Measurements from ENCODE around the gene PCSK6. TPM values are rescaled to one million over a fixed set of nuclear protein-coding genes. Genes with fewer than 3 reads are reported as not detected.
A peak's percentile ranks its signal among the peaks of the same experiment; 100 is the strongest.

PCSK6 gene
- total RNA-seq, 1 donor from 2014 or later, result 15.4 TPM

GRCh38 chr15:101275018-101275417 is 214.5 kb downstream of the PCSK6 start:
- DNase-seq, result no peak

DNA sequence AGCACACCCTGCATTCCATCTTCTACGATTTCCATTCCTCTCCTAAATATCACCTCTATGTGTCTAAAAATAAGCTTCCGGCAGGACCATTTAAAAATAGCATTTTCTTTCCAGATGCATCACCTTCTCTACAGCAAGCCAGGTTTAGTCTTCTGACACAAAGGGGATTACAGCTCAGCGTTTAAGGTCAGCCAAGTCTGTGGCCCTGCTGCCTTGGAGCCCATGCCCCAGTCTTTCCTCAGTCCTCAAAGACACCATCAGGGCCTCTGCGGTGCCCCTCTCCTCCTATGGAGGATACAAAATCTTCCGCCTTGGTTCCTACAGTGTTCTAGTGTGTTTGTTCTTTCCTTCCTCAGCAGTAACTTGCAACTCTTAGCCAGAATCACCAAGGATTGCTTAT is 216.0 kb downstream of the PCSK6 start:
- DNase-seq, result no peak

GRCh38 chr15:101272584-101272983 is 216.9 kb downstream of the PCSK6 start:
- no peak for DNase-seq

GRCh38 chr15:101269479-101270223 is 219.9 kb downstream of the PCSK6 start:
- DNase-seq, result no peak

DNA sequence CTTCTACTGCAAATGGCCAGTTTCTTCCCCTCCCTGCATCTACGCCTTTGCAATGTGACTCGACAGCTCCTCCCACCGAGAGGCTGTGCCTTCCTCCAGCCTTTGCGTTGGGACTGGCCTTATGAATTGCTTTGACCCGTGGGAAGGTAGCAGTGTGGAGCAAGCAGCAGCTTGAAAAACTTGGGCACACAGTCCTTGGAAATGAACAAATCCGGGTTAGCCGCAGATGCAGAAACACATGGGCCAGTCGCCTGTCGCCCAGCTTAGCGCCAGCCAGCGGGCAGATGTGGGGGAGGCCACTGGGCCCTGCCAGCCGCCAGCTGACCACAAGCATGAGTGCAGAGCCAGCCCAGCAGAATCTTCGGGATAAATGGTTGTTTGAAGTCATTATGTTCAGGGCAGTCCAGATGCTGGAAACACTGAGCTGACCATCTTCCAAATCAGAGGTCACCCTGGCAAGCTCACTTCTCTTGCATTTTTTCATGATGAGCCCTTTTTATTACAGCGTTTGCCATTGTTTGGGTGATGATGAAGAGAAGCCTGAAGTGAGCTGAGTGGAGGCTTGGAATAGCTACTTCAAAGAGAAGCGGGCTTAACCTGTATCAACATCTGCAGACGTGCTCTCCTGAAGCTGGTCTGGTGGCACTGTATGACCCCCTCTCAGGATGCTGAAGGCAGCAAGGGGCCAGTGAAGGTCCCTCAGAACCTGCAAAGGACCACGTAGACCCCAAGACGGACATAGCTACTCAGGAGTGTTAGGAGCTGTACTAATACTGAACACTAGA is 222.0 kb downstream of the PCSK6 start:
- DNase-seq, result peak; percentile 51

DNA sequence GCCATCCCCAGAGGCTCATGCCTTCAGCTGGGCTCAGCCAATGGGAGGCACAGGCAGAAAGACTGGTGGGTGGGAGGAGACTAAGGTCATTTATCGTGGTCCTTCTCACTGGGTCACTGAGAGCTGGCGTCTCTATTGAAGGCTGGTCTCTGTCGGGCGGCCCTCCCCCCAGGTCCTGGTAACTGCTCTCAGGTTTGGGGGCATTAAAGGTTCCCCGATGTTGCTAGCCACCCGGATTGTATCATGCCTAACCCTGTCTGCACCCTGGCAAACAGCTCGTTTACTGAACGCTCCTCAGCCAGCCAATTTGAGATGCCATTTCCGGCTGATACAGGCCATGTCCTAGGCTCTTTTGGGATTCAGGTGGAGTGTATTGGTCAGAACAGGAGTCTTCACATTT is 222.7 kb downstream of the PCSK6 start:
- no peak for DNase-seq

DNA sequence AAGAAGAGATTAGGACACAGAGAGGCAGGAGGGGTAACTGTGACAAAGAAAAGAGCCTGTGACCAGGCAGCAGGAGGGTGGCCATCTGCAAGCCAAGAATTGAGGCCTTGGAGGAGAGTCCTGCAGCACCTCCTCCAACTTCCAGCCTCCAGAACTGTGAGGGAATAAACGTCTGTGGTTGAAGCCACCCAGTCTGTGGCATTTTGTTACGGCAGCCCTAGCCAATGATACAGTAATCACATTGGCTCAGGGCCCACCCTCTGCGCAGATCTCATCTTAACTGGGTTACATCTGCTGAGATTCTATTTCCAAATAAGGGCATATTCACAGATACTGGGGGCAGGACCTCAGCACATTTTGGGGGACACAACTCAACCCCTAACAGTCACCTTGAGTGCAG is 223.5 kb downstream of the PCSK6 start:
- no peak for DNase-seq

- no peak for DNase-seq
Measured at GRCh38 chr15:101264911-101265641, 224.4 kb downstream of the PCSK6 start.

- no peak for DNase-seq
Measured at GRCh38 chr15:101264011-101264410, 225.5 kb downstream of the PCSK6 start.

GRCh38 chr15:101262551-101262950 is 227.0 kb downstream of the PCSK6 start:
- DNase-seq, result no peak

DNA sequence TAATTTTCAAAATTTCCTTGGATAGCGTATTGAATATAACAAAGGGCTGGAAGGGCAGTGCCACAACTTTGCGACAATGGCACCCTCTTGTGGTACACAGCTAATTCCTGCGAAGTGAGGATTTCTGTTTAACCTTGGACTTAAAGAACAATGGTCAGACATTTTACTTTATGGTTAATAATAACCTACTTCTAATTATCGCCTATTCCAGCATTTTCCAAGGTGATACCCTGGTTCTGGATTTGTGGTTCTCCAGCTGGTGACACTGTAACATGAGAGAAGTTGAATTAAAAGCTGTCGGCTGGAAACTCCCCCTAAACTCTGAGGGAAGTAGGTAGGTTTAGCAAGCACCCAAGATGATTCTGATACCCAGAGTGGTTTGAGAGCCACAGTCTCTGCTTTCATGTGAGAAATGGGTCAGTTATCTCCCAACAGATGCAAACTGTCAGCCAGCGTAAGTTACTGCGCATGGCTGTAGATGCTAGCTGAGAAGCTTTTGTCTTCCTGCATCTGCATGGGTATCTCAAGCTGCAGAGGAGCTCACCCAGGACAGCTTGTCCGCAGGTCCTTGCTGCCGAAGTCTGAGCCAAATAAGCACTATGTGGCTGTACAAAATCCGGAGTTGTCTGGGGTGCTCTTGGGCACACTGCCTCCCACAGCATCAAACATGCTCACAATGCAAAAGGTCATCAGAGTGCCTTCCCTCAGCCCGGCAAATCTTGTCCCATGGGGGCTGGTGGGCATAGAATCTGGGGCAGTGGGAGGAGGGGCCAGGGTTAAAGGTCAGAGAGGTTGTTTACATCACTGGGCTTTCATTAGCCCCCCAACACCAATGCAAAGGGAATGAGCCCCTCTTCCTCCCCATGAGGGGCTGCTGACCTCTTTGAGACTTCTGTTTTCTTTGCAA is 231.0 kb downstream of the PCSK6 start:
- no peak for DNase-seq

- DNase-seq, result no peak
Measured at GRCh38 chr15:101256757-101257156, 232.8 kb downstream of the PCSK6 start.

DNA sequence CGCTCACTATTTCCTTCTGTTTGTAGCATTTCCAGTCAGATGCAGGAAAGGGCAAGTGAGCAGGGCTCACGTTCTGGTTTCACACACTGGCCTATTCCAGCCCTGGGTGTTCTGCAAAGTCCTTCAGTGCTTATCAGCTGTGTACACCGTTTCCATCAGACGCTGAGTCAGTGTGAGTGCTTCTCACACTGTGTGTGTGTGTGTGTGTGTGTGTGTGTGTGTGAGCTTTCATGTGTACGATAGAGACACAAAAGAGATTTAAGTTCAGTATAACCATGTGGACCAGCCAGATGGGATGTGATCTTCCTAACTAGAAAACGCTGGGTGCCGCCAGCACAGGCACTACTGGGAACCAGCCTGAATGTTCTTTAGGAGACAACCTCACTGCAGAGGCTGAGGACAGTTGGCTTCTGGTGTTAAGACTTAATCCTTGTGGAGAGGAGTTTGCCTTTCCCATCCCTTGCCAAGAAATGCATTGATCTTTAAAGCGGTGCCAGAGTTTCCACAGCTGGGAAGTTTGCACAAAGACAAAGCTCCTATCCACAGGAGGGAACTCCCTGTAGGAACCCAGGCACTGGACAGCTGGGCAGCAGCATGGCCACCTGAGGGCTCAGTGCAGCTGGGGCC is 233.8 kb downstream of the PCSK6 start:
- no peak for DNase-seq

DNA sequence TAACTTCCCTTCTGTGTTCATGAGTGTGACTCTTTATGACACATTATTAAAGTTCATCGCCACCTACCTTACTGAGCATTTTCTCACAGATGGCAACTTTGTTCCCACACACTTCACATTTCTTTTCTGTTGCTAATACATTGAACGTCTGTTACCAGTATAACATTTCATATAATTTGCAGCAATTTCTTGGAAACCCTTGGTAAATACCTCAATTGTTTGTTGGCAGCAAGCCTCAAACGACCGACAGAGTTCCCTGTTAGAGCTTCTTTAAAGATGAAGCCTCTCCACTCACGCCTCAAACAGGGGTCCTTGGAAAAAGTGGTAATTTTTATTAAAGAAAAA is 234.5 kb downstream of the PCSK6 start:
- no peak for DNase-seq

- DNase-seq, result no peak
Measured at GRCh38 chr15:101254157-101255050, 235.1 kb downstream of the PCSK6 start.

Other genes with a start within 250 kb of the PCSK6 start
- 23.9 TPM for gene CHSY1, start 237.7 kb downstream of the PCSK6 start, total RNA-seq
- gene SELENOS, start 212.2 kb downstream of the PCSK6 start, total RNA-seq, result 40.1 TPM
- 15.0 TPM for gene SNRPA1, start 194.5 kb downstream of the PCSK6 start, total RNA-seq
- gene TM2D3, start 162.7 kb upstream of the PCSK6 start, total RNA-seq, result 85.3 TPM
- 34.9 TPM for gene TARS3, start 234.8 kb upstream of the PCSK6 start, total RNA-seq